ENCODE measurements around the gene DCST2. TPM values are rescaled to one million over a fixed set of nuclear protein-coding genes. Genes with fewer than 3 reads are reported as not detected.
A peak's percentile ranks its signal among the peaks of the same experiment; 100 is the strongest.

The DCST2 gene
- total and polyA plus RNA-seq, 2 donors (not counting 3 experiments of a cell fraction or from before 2014, with no cell fraction given), result 0.29 to 0.51 TPM

DNA sequence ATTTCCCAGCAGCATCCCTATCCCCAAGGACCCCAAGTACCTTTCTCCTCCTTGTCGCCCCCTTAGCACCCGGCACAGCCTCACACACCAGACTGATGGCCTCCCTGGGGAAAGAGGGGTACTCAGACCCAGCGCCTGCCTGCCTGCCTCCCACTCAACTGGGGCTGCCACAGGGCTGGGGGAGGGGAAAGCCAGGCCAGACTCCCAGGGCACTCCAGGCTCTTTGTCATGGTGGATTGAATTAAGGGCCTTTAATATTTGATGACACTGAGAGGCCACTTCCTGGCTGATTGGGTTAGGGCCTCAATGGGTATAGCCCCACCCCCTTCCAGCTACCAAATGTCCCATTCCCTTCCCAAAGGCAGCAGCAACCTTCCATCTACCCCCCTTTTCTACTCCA, 64.8 kb downstream of the DCST2 start:
- Histone ChIP-seq H2AFZ (ENCODE audit: low read depth, low read length) (no peak overlapping the region), H3K27me3 (ENCODE audit: control insufficient read depth in 2 of 2, insufficient read depth in 2 of 2, low read length in 2 of 2) (no peaks in the 10 kb centered on the region), H3K79me2 (ENCODE audit: control insufficient read depth, insufficient read depth, low read length) (peaks cover 58% of the 10 kb centered on the region), H3K36me3 (ENCODE audit: control insufficient read depth in 2 of 2, extremely low read depth in 1 of 2, insufficient read depth in 2 of 2, low read length in 2 of 2) (peaks cover 19 to 31% of the 10 kb centered on the region in 2 experiments), H3K9me3 (replicated peaks; ENCODE audit: control insufficient read depth, insufficient read depth, low read length) (no peaks in the 10 kb centered on the region), H4K20me1 (replicated peaks; ENCODE audit: control insufficient read depth, extremely low read depth, insufficient read depth, low read length) (no peaks in the 10 kb centered on the region), H3K4me1 (ENCODE audit: control insufficient read depth, extremely low read depth, insufficient read depth, low read length) (peaks cover 66% of the 10 kb centered on the region), H3K4me3 (replicated peaks in 1 of 3; ENCODE audit: insufficient read depth in 1 of 3, low read depth in 1 of 3, low read length in 3 of 3) (peak overlapping the region; percentile 64 to 78 (median 70)), H3K9ac (replicated peaks; ENCODE audit: extremely low read depth, insufficient read depth, low read length) (peak overlapping the region; percentile 57), H3K4me2 (ENCODE audit: insufficient read depth, low read length) (peak overlapping the region; percentile 80), H3K27ac (ENCODE audit: insufficient read depth, low read depth, low read length) (peak overlapping the region; percentile 99), H3K9me1 (replicated peaks; ENCODE audit: control insufficient read depth, extremely low read depth, insufficient read depth, low read length) (no peaks in the 10 kb centered on the region)
- dilution Hi-C loops (cut with MboI; ENCODE audit: extremely low pct_ligation_motif_present, low sequenced_read_pairs) (no loop called here), intact Hi-C loops (cut with micrococcal nuclease) (no loop called here)
- DNase-seq (ENCODE audit: low read depth, low spot score) (no peak), FAIRE-seq (no peak)
- BruUV-seq (replicated peaks), result no TSS peak
- no peak for TF ChIP-seq EZH2 (IDR thresholded peaks at IDR 0.05; ENCODE audit: borderline replicate concordance, low read depth, low read length, severe bottlenecking)
- no peak for TF ChIP-seq MYC (IDR thresholded peaks at IDR 0.05; ENCODE audit: low read depth, low read length)
- TF ChIP-seq GATA2 (IDR thresholded peaks at IDR 0.05; ENCODE audit: insufficient read depth, insufficient read length, low read depth, low read length), result no peak
- TF ChIP-seq, protein P1, sequence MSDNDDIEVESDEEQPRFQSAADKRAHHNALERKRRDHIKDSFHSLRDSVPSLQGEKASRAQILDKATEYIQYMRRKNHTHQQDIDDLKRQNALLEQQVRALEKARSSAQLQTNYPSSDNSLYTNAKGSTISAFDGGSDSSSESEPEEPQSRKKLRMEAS (IDR thresholded peaks at IDR 0.05; ENCODE audit: insufficient read depth, insufficient read length), result no peak
- no peak for TF ChIP-seq JUN (IDR thresholded peaks at IDR 0.05; ENCODE audit: borderline replicate concordance, insufficient read depth, insufficient read length, low read depth)
- TF ChIP-seq POLR2A (IDR thresholded peaks at IDR 0.05; ENCODE audit: low read depth, low read length), result no peak
- TF ChIP-seq, protein P2, sequence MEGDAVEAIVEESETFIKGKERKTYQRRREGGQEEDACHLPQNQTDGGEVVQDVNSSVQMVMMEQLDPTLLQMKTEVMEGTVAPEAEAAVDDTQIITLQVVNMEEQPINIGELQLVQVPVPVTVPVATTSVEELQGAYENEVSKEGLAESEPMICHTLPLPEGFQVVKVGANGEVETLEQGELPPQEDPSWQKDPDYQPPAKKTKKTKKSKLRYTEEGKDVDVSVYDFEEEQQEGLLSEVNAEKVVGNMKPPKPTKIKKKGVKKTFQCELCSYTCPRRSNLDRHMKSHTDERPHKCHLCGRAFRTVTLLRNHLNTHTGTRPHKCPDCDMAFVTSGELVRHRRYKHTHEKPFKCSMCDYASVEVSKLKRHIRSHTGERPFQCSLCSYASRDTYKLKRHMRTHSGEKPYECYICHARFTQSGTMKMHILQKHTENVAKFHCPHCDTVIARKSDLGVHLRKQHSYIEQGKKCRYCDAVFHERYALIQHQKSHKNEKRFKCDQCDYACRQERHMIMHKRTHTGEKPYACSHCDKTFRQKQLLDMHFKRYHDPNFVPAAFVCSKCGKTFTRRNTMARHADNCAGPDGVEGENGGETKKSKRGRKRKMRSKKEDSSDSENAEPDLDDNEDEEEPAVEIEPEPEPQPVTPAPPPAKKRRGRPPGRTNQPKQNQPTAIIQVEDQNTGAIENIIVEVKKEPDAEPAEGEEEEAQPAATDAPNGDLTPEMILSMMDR (IDR thresholded peaks at IDR 0.05; ENCODE audit: extremely low read depth in 1 of 2, insufficient read depth in 1 of 2, low read depth in 1 of 2, low read length in 2 of 2), result no peak
- no peak for TF ChIP-seq POLR2AphosphoS5 (IDR thresholded peaks at IDR 0.05; ENCODE audit: insufficient read depth, low read depth, low read length)
- no peak for TF ChIP-seq FOS (IDR thresholded peaks at IDR 0.05; ENCODE audit: borderline replicate concordance, insufficient read depth, low read length)
- ChIA-PET POLR2A (no interaction called here), CTCF (interaction anchor here (1.9 to 3.8 kb wide), 3 partner anchors 7 to 82 kb away, joined by 6 to 26 read pairs (median 17); partner anchors contain the start of genes ADAM15 and PYGO2)

Small RNA genes within 50 kb of the gene (microRNA-seq; reads per million reads assigned to microRNA genes)
- not detected for gene MIR4258 (ENCODE audit: borderline number of aligned reads, borderline replicate concordance)

Small RNA genes within 50 kb of the gene (small RNA-seq; reads per million reads assigned to genes)
- not detected for gene MIR4258 (ENCODE audit: insufficient read depth, insufficient read length, low read depth, low replicate concordance)

Other genes starting within 250 kb of the DCST2 start
- 0.85 and 1.1 TPM in 2 replicates for gene KCNN3, start 163.5 kb downstream of the DCST2 start, total RNA-seq
- 0.41 and 0.91 TPM in 2 replicates for gene KCNN3, start 163.5 kb downstream of the DCST2 start, polyA plus RNA-seq
- 22.6 and 23.0 TPM in 2 replicates for gene PMVK, start 97.1 kb downstream of the DCST2 start, total RNA-seq
- gene PMVK, start 97.1 kb downstream of the DCST2 start, polyA plus RNA-seq, result 24.0 and 32.7 TPM in 2 replicates
- 49.0 and 49.4 TPM in 2 replicates for gene PBXIP1, start 77.7 kb downstream of the DCST2 start, total RNA-seq
- gene PBXIP1, start 77.7 kb downstream of the DCST2 start, polyA plus RNA-seq, result 45.0 and 54.7 TPM in 2 replicates
- 21.5 and 21.9 TPM in 2 replicates for gene PYGO2, start 72.0 kb downstream of the DCST2 start, total RNA-seq
- 19.3 and 19.5 TPM in 2 replicates for gene PYGO2, start 72.0 kb downstream of the DCST2 start, polyA plus RNA-seq
- gene SHC1, start 63.0 kb downstream of the DCST2 start, total RNA-seq, result 286 and 316 TPM in 2 replicates
- gene SHC1, start 63.0 kb downstream of the DCST2 start, polyA plus RNA-seq, result 324 and 379 TPM in 2 replicates
- 126 and 128 TPM in 2 replicates for gene CKS1B, start 59.1 kb downstream of the DCST2 start, total RNA-seq
- gene CKS1B, start 59.1 kb downstream of the DCST2 start, polyA plus RNA-seq, result 280 and 319 TPM in 2 replicates
- gene FLAD1, start 50.4 kb downstream of the DCST2 start, total RNA-seq, result 42.2 and 48.8 TPM in 2 replicates
- 59.1 and 66.8 TPM in 2 replicates for gene FLAD1, start 50.4 kb downstream of the DCST2 start, polyA plus RNA-seq
- 0.64 and 0.88 TPM in 2 replicates for gene LENEP, start 40.2 kb downstream of the DCST2 start, total RNA-seq
- gene LENEP, start 40.2 kb downstream of the DCST2 start, polyA plus RNA-seq, result not detected in 2 replicates
- gene ZBTB7B, start 31.0 kb downstream of the DCST2 start, total RNA-seq, result 20.0 and 24.0 TPM in 2 replicates
- gene ZBTB7B, start 31.0 kb downstream of the DCST2 start, polyA plus RNA-seq, result 26.2 and 32.6 TPM in 2 replicates
- not detected in 2 replicates for gene DCST1, start within 50 bp of the DCST2 start, total RNA-seq
- not detected in 2 replicates for gene DCST1, start within 50 bp of the DCST2 start, polyA plus RNA-seq
- gene ADAM15, start 17.5 kb upstream of the DCST2 start, total RNA-seq, result 268 and 299 TPM in 2 replicates
- gene ADAM15, start 17.5 kb upstream of the DCST2 start, polyA plus RNA-seq, result 295 and 397 TPM in 2 replicates
- 16.5 and 17.5 TPM in 2 replicates for gene EFNA4, start 30.0 kb upstream of the DCST2 start, total RNA-seq
- gene EFNA4, start 30.0 kb upstream of the DCST2 start, polyA plus RNA-seq, result 25.2 and 28.0 TPM in 2 replicates
- 2.2 TPM in 2 replicates for gene EFNA3, start 45.1 kb upstream of the DCST2 start, total RNA-seq
- gene EFNA3, start 45.1 kb upstream of the DCST2 start, polyA plus RNA-seq, result 2.5 and 4.2 TPM in 2 replicates
- gene EFNA1, start 94.1 kb upstream of the DCST2 start, total RNA-seq, result 107 and 111 TPM in 2 replicates
- 289 and 295 TPM in 2 replicates for gene EFNA1, start 94.1 kb upstream of the DCST2 start, polyA plus RNA-seq
- gene SLC50A1, start 102.1 kb upstream of the DCST2 start, total RNA-seq, result 29.5 and 30.8 TPM in 2 replicates
- gene SLC50A1, start 102.1 kb upstream of the DCST2 start, polyA plus RNA-seq, result 66.1 and 70.4 TPM in 2 replicates
- 69.6 and 78.8 TPM in 2 replicates for gene DPM3, start 106.8 kb upstream of the DCST2 start, total RNA-seq
- gene DPM3, start 106.8 kb upstream of the DCST2 start, polyA plus RNA-seq, result 258 and 315 TPM in 2 replicates
- gene KRTCAP2, start 139.5 kb upstream of the DCST2 start, total RNA-seq, result 170 and 207 TPM in 2 replicates
- gene KRTCAP2, start 139.5 kb upstream of the DCST2 start, polyA plus RNA-seq, result 362 and 409 TPM in 2 replicates
- 9.6 and 10.0 TPM in 2 replicates for gene TRIM46, start 140.1 kb upstream of the DCST2 start, total RNA-seq
- 9.5 and 12.7 TPM in 2 replicates for gene TRIM46, start 140.1 kb upstream of the DCST2 start, polyA plus RNA-seq
- 22.4 and 23.6 TPM in 2 replicates for gene THBS3, start 174.1 kb upstream of the DCST2 start, total RNA-seq
- gene THBS3, start 174.1 kb upstream of the DCST2 start, polyA plus RNA-seq, result 25.7 and 29.4 TPM in 2 replicates
- 49.1 and 53.0 TPM in 2 replicates for gene MTX1, start 174.9 kb upstream of the DCST2 start, total RNA-seq
- gene MTX1, start 174.9 kb upstream of the DCST2 start, polyA plus RNA-seq, result 109 and 137 TPM in 2 replicates
- 61.8 and 62.7 TPM in 2 replicates for gene ENTREP3, start 221.7 kb upstream of the DCST2 start, total RNA-seq
- gene ENTREP3, start 221.7 kb upstream of the DCST2 start, polyA plus RNA-seq, result 26.6 and 27.4 TPM in 2 replicates
- 80.1 and 80.8 TPM in 2 replicates for gene SCAMP3, start 228.6 kb upstream of the DCST2 start, total RNA-seq
- gene SCAMP3, start 228.6 kb upstream of the DCST2 start, polyA plus RNA-seq, result 306 and 342 TPM in 2 replicates
- 61.7 and 69.1 TPM in 2 replicates for gene CLK2, start 239.7 kb upstream of the DCST2 start, total RNA-seq
- 80.9 and 84.8 TPM in 2 replicates for gene CLK2, start 239.7 kb upstream of the DCST2 start, polyA plus RNA-seq
- gene HCN3, start 243.7 kb upstream of the DCST2 start, total RNA-seq, result 1.8 and 3.3 TPM in 2 replicates
- 4.1 and 4.6 TPM in 2 replicates for gene HCN3, start 243.7 kb upstream of the DCST2 start, polyA plus RNA-seq

Data from endothelial cell of umbilical vein (primary cell).